22Rv1 (cell line): ENCODE results near the gene PIK3CD.

ENCODE experiments used
- ZFX ChIP-seq: fragments of 450-650 bp; IDR thresholded peaks from 2 replicates; pipeline ENCODE4 v1.6.1; 2017; ENCODE audit warnings: antibody characterized with exemption, borderline replicate concordance
- TF ChIP-seq, protein P1 (sequence below): fragments of 450-650 bp; IDR thresholded peaks from 2 replicates; pipeline ENCODE4 v1.5.1; 2017; ENCODE audit warnings: mild to moderate bottlenecking

- TF ChIP-seq, protein P1, sequence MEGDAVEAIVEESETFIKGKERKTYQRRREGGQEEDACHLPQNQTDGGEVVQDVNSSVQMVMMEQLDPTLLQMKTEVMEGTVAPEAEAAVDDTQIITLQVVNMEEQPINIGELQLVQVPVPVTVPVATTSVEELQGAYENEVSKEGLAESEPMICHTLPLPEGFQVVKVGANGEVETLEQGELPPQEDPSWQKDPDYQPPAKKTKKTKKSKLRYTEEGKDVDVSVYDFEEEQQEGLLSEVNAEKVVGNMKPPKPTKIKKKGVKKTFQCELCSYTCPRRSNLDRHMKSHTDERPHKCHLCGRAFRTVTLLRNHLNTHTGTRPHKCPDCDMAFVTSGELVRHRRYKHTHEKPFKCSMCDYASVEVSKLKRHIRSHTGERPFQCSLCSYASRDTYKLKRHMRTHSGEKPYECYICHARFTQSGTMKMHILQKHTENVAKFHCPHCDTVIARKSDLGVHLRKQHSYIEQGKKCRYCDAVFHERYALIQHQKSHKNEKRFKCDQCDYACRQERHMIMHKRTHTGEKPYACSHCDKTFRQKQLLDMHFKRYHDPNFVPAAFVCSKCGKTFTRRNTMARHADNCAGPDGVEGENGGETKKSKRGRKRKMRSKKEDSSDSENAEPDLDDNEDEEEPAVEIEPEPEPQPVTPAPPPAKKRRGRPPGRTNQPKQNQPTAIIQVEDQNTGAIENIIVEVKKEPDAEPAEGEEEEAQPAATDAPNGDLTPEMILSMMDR, result no peak
- TF ChIP-seq ZFX, result no peak
Measured at GRCh38 chr1:9633493-9633892, 18.0 kb upstream of the PIK3CD start.
